HFF-Myc (cell line): ENCODE measurements around the gene FIGNL2.

Experiments used
- DNase-seq: peaks from one replicate; pipeline ENCODE4 v3.0.0-alpha.2; 2011; ENCODE audit warnings: low read depth; ENCODE audit errors: extremely low read depth
- H3K4me3 ChIP-seq: replicated peaks from 2 replicates; pipeline ENCODE4 v1.5.1; 2011; ENCODE audit warnings: low read depth, mild to moderate bottlenecking, control low read depth, low read length
- CTCF ChIP-seq: IDR thresholded peaks from 2 replicates; pipeline ENCODE4 v1.5.1; 2012; ENCODE audit warnings: mild to moderate bottlenecking, low read depth, low read length, control low read depth; ENCODE audit errors: missing control alignments

The FIGNL2 gene

GRCh38 chr12:51848326-51848727, at the start of gene FIGNL2:
Gene FIGNL2 (minus strand): TSS chr12:51848718. CDS start chr12:51822413, 26,305 bp downstream.
- no peak for TF ChIP-seq CTCF
- no peak for DNase-seq
- H3K4me3 ChIP-seq: peak within 1 kb of the TSS; percentile 41

DNA sequence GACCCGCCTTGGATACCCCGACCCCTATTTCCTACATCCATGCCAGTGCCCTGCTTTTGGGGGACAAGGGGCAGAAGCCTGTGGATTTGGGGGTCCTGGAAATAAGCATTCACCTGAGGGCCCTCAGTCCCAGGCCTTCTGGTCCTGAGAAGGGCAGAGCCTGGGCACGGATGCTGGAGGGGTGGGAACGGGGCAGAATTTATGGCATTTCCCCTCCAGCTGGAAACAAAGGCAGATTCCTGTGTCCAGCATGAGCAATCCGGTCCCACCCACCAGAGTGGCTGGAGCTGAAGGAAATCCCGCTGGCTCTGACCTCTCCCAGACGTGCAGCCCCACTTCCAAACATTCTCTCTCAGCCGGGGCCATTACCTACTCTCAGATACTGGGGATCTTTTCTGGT, 48.7 kb upstream of the FIGNL2 start:
- no peak overlapping the region for H3K4me3 ChIP-seq
- DNase-seq: no peak
- TF ChIP-seq CTCF: no peak

DNA sequence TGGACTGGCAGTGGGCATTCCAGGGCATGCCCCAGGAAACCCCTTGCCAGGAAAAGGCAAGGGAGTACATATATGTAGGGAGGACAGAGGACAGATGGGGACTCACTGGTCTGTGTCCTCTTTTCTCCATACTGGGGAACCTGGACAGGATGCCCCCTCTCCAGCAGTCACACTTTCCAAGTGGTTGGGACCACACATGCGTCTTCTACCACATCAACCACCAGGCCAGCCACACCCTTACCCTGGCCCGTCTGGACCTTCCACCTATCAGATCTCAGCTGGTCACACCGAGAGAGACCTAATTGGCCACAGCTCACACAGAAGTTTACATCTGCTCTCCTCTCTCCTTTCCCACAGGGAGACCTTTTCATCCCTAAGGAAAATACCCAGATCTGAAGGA, 47.7 kb upstream of the FIGNL2 start:
- TF ChIP-seq CTCF: no peak
- no peak overlapping the region for H3K4me3 ChIP-seq
- DNase-seq: no peak

DNA sequence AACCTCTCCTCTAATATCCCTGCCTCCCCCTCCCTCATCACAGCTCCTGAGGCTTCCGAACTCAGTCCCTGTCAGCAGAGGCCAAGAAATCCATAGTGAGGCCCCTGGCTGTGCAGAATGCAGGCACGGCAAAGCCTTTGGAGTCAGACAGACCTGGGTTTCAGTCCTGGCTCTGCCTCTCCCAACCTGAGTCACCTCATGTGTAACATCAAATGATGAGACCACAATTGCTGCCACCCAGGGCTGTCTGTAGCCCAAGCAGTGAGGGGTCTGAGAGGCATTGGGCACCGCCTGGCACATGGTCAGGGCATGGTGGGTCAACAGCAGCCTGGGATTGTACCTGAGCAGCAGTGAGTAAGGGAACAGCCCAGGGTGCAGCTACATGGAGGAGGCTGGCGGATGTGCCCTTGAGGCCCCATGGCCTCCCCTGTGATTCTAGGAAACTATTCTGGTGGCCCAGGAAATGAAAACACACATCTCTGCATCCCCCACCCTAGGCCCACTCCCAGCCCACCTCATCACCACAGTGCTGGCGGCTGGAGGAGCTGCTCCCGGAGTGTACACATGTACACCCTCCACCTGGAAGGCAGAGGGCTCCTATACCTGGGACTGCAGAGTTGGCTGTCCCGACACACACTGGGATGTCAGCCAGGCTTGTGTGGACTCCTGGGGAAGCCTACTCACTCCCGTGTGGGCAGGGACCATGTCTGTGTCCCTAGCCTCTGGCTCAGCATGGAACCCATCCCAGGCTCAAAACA, 47.0 kb upstream of the FIGNL2 start:
- no peak for DNase-seq
- TF ChIP-seq CTCF: no peak
- H3K4me3 ChIP-seq: no peak overlapping the region

DNA sequence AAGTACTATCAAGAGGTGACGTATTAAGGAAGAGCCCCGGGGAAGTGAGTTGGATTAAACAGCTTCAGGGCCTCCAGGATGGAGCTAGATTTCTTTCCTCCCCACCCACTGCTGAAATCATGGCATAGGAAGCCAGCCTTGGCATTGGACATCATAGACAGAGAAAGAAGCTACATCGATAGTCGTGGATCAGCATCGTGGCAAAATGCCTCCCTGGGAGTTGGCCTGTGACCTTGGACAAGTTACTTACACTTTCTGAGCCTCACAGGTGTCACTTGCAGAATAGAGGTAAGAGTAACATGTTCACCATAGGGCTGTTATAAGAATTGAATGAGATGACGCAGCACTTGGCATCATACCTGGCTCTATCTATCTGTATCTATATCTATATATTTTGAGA, 45.3 kb upstream of the FIGNL2 start:
- DNase-seq: no peak
- no peak overlapping the region for H3K4me3 ChIP-seq
- TF ChIP-seq CTCF: no peak

DNA sequence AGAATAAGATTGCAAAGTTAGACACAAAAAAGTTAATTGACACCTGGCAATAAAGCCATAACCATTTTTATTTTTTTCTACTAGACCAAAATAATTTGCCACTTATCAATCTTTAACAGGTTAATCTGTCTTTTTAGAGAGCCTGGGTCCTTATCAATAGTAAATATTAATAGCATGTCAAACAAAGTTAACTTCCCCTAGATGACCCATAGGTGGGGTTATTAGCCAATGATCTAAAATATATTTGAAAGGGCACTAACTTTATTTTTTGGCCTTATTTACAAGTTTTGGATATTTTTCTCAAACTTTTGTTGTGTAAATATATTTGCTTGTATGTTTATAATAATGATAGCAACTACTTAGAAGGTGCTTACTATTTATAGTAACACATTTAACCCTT, 43.3 kb upstream of the FIGNL2 start:
- H3K4me3 ChIP-seq: no peak overlapping the region
- DNase-seq: no peak
- peak; percentile 16 for TF ChIP-seq CTCF
